HepG2 (cell line): ENCODE data around the gene PACS1. TPM values are rescaled to one million over a fixed set of nuclear protein-coding genes. Genes with fewer than 3 reads are reported as not detected.
A peak's percentile ranks its signal among the peaks of the same experiment; 100 is the strongest.

Experiments used
- ELF4 ChIP-seq: sonication (generic); formaldehyde crosslinking; IDR thresholded peaks from 2 replicates; pipeline ENCODE4 v1.5.0; 2020; ENCODE audit warnings: missing genetic modification reagents, mild to moderate bottlenecking, moderate library complexity, borderline replicate concordance
- ERF ChIP-seq: IDR thresholded peaks from 2 replicates; pipeline ENCODE4 v1.6.1; 2018; ENCODE audit warnings: missing biosample characterization, missing genetic modification reagents
- GFI1 ChIP-seq: sonication (generic); formaldehyde crosslinking; IDR thresholded peaks from 2 replicates; pipeline ENCODE4 v1.5.0; 2020; ENCODE audit warnings: missing genetic modification reagents, mild to moderate bottlenecking, borderline replicate concordance
- NFIC ChIP-seq: IDR thresholded peaks from 2 replicates; pipeline ENCODE4 v1.6.1; 2012; ENCODE audit warnings: mild to moderate bottlenecking, low read length, inconsistent platforms
- NR2F2 ChIP-seq: IDR thresholded peaks from 2 replicates; pipeline ENCODE4 v1.6.1; 2012; ENCODE audit warnings: low read depth, inconsistent platforms, borderline replicate concordance
- ZNF550 ChIP-seq: sonication (generic); formaldehyde crosslinking; IDR thresholded peaks from 2 replicates; pipeline ENCODE4 v1.4.0; 2020; ENCODE audit warnings: mild to moderate bottlenecking, missing genetic modification reagents, borderline replicate concordance
- ZNF569 ChIP-seq: sonication (generic); formaldehyde crosslinking; IDR thresholded peaks from 2 replicates; pipeline ENCODE4 v1.5.0; 2020; ENCODE audit warnings: mild to moderate bottlenecking, missing genetic modification reagents, moderate library complexity, borderline replicate concordance
- ZNF589 ChIP-seq: sonication (generic); formaldehyde crosslinking; conservative IDR thresholded peaks from 2 replicates; pipeline ENCODE4 v1.8.0; 2022; ENCODE audit warnings: mild to moderate bottlenecking, moderate library complexity, missing genetic modification reagents
- polyA plus RNA-seq, 8 experiments: library from polyadenylated mRNA; depleted of rRNA in 3 of 8; stranded (reverse) in 7 of 8; unstranded in 1 of 8; fragments of >200 nt; fragmentation: Illumina TruSeq in 4 of 8; extraction: Trizol in 4 of 8; gene quantifications; 2 replicates each; pipeline versions ENCODE4 v1.2.1 to v1.2.3, GENCODE V29; 2011 to 2016; ENCODE audit warnings: low read depth in 4 of 8, missing spikeins in 1 of 8, mixed read lengths in 1 of 8; ENCODE audit not compliant: insufficient read depth in 1 of 8
- total RNA-seq, 5 experiments: library from RNA; depleted of rRNA; stranded (reverse); fragments of >200 nt; fragmentation: Illumina TruSeq; extraction: Trizol; gene quantifications; 2 replicates each; pipeline ENCODE4 v1.2.3, GENCODE V29; 2016; ENCODE audit warnings: low read depth in 1 of 5
- TF ChIP-seq, protein P1 (sequence below): sonication (generic); formaldehyde crosslinking; IDR thresholded peaks from 2 replicates; pipeline ENCODE4 v1.4.0; 2020; ENCODE audit warnings: mild to moderate bottlenecking, missing genetic modification reagents
- TF ChIP-seq, protein P2 (sequence below): sonication (generic); formaldehyde crosslinking; IDR thresholded peaks from 2 replicates; pipeline ENCODE4 v1.4.0; 2020; ENCODE audit warnings: low read depth, mild to moderate bottlenecking, missing genetic modification reagents
- TF ChIP-seq, protein P3 (sequence below): sonication (generic); formaldehyde crosslinking; IDR thresholded peaks from 2 replicates; pipeline ENCODE4 v1.5.0; 2020; ENCODE audit warnings: missing genetic modification reagents, mild to moderate bottlenecking, borderline replicate concordance
- TF ChIP-seq, protein P4 (sequence below): IDR thresholded peaks from 2 replicates; pipeline ENCODE4 v1.6.1; 2016
- TF ChIP-seq, protein P5 (sequence below): IDR thresholded peaks from 2 replicates; pipeline ENCODE4 v1.6.1; 2016; ENCODE audit warnings: missing compliant biosample characterization, missing genetic modification reagents, borderline replicate concordance
- TF ChIP-seq, protein P6 (sequence below): sonication (generic); formaldehyde crosslinking; IDR thresholded peaks from 2 replicates; pipeline ENCODE4 v1.5.0; 2020; ENCODE audit warnings: missing genetic modification reagents
- TF ChIP-seq, protein P7 (sequence below): sonication (generic); formaldehyde crosslinking; IDR thresholded peaks from 2 replicates; pipeline ENCODE4 v1.8.0; 2022; ENCODE audit warnings: low read depth, missing genetic modification reagents

Gene PACS1
- total and polyA plus RNA-seq, 2 of the 13 experiments (the other 11 are each of a cell fraction or from before 2014, with no cell fraction given), result 7.6 to 8.6 TPM

DNA sequence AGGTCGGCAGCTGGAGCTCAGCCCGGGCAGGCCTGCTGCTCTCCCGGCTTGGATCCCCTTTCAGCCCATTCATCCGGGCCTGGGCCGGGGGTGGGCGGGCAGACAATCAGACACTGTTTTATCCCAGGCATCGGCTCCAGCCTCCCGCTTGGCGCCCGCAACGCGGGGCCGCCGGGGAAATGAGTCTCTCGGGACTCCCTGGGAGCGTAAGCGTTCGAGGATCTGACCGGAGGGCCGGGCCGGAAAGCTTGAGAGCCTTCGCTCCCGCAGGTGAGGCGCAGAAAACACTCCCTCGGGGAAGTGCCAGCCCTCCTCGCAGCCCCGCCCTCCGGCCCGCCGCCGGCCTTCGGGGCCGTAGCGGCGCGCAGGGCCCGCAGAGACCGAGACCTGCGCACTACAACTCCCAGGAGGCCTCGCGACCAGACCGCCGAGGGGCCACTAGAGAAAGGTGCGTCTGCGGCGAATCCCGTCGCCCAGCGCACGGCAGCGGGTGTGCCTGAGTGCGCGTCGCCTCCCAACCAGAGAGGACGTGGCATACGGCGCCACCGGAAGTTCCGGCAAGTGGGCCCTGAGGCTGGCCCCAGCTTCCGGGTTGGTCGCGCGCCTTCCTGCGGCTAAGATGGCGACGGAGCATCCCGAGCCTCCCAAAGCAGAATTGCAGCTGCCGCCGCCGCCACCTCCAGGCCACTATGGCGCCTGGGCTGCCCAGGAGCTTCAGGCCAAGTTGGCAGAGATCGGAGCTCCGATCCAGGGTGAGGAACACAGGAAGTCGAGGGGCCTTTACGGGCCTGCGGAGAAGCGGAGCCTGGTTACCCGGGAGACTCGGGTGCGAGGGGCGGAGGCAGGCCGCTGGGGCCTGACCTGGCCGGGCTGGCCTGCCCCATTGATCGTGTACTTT is 18.1 kb upstream of the PACS1 start, which contains the start of gene SF3B2 (continued):
- TF ChIP-seq, protein P1, sequence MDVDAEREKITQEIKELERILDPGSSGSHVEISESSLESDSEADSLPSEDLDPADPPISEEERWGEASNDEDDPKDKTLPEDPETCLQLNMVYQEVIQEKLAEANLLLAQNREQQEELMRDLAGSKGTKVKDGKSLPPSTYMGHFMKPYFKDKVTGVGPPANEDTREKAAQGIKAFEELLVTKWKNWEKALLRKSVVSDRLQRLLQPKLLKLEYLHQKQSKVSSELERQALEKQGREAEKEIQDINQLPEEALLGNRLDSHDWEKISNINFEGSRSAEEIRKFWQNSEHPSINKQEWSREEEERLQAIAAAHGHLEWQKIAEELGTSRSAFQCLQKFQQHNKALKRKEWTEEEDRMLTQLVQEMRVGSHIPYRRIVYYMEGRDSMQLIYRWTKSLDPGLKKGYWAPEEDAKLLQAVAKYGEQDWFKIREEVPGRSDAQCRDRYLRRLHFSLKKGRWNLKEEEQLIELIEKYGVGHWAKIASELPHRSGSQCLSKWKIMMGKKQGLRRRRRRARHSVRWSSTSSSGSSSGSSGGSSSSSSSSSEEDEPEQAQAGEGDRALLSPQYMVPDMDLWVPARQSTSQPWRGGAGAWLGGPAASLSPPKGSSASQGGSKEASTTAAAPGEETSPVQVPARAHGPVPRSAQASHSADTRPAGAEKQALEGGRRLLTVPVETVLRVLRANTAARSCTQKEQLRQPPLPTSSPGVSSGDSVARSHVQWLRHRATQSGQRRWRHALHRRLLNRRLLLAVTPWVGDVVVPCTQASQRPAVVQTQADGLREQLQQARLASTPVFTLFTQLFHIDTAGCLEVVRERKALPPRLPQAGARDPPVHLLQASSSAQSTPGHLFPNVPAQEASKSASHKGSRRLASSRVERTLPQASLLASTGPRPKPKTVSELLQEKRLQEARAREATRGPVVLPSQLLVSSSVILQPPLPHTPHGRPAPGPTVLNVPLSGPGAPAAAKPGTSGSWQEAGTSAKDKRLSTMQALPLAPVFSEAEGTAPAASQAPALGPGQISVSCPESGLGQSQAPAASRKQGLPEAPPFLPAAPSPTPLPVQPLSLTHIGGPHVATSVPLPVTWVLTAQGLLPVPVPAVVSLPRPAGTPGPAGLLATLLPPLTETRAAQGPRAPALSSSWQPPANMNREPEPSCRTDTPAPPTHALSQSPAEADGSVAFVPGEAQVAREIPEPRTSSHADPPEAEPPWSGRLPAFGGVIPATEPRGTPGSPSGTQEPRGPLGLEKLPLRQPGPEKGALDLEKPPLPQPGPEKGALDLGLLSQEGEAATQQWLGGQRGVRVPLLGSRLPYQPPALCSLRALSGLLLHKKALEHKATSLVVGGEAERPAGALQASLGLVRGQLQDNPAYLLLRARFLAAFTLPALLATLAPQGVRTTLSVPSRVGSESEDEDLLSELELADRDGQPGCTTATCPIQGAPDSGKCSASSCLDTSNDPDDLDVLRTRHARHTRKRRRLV (CRISPR knock-in tag), result peak; percentile 47; the same call in 1 of the 2 replicates
- no peak for TF ChIP-seq ZNF550 (CRISPR knock-in tag)
- peak; percentile 98 for TF ChIP-seq ELF4 (CRISPR knock-in tag)
- peak; percentile 84; the same call in 1 of the 2 replicates for TF ChIP-seq ZNF589 (CRISPR knock-in tag)
- TF ChIP-seq, protein P2, sequence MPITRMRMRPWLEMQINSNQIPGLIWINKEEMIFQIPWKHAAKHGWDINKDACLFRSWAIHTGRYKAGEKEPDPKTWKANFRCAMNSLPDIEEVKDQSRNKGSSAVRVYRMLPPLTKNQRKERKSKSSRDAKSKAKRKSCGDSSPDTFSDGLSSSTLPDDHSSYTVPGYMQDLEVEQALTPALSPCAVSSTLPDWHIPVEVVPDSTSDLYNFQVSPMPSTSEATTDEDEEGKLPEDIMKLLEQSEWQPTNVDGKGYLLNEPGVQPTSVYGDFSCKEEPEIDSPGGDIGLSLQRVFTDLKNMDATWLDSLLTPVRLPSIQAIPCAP (CRISPR knock-in tag), result no peak
- TF ChIP-seq, protein P3, sequence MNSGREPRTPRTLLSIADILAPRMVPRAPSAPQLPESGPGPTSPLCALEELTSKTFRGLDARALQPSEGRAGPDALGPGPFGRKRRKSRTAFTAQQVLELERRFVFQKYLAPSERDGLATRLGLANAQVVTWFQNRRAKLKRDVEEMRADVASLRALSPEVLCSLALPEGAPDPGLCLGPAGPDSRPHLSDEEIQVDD (CRISPR knock-in tag), result no peak
- TF ChIP-seq GFI1 (CRISPR knock-in tag), result peak; percentile 78
- TF ChIP-seq, protein P4, sequence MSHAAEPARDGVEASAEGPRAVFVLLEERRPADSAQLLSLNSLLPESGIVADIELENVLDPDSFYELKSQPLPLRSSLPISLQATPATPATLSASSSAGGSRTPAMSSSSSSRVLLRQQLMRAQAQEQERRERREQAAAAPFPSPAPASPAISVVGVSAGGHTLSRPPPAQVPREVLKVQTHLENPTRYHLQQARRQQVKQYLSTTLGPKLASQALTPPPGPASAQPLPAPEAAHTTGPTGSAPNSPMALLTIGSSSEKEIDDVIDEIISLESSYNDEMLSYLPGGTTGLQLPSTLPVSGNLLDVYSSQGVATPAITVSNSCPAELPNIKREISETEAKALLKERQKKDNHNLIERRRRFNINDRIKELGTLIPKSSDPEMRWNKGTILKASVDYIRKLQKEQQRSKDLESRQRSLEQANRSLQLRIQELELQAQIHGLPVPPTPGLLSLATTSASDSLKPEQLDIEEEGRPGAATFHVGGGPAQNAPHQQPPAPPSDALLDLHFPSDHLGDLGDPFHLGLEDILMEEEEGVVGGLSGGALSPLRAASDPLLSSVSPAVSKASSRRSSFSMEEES (CRISPR knock-in tag), result 0 out of 2 replicates have a peak, but pooled peaks have one; percentile 33
- TF ChIP-seq ZNF569 (CRISPR knock-in tag), result 0 out of 2 replicates have a peak, but pooled peaks have one; percentile 59
- TF ChIP-seq, protein P5, sequence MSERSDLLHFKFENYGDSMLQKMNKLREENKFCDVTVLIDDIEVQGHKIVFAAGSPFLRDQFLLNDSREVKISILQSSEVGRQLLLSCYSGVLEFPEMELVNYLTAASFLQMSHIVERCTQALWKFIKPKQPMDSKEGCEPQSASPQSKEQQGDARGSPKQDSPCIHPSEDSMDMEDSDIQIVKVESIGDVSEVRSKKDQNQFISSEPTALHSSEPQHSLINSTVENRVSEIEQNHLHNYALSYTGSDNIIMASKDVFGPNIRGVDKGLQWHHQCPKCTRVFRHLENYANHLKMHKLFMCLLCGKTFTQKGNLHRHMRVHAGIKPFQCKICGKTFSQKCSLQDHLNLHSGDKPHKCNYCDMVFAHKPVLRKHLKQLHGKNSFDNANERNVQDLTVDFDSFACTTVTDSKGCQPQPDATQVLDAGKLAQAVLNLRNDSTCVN, result no peak
- TF ChIP-seq, protein P6, sequence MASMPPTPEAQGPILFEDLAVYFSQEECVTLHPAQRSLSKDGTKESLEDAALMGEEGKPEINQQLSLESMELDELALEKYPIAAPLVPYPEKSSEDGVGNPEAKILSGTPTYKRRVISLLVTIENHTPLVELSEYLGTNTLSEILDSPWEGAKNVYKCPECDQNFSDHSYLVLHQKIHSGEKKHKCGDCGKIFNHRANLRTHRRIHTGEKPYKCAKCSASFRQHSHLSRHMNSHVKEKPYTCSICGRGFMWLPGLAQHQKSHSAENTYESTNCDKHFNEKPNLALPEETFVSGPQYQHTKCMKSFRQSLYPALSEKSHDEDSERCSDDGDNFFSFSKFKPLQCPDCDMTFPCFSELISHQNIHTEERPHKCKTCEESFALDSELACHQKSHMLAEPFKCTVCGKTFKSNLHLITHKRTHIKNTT (CRISPR knock-in tag), result no peak
- TF ChIP-seq, protein P7, sequence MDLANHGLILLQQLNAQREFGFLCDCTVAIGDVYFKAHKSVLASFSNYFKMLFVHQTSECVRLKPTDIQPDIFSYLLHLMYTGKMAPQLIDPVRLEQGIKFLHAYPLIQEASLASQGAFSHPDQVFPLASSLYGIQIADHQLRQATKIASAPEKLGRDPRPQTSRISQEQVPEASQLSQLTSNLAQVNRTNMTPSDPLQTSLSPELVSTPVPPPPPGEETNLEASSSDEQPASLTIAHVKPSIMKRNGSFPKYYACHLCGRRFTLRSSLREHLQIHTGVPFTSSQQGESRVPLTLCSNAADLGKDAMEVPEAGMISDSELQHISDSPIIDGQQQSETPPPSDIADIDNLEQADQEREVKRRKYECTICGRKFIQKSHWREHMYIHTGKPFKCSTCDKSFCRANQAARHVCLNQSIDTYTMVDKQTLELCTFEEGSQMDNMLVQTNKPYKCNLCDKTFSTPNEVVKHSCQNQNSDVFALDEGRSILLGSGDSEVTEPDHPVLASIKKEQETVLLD, result peak; percentile 68; the same call in 1 of the 2 replicates
- no peak for TF ChIP-seq NFIC
- no peak for TF ChIP-seq NR2F2
- peak; percentile 81 for TF ChIP-seq ERF (CRISPR knock-in tag)
